SU-DHL-6 (cell line): Measurements from ENCODE around the gene STRADA.

Source experiments
- EZH2phosphoT487 ChIP-seq: fragments of 200-600 bp; sonication (generic), shearing (Covaris generic); conservative IDR thresholded peaks from 2 replicates; pipeline ENCODE4 v1.6.1; 2018; ENCODE audit warnings: mild to moderate bottlenecking, antibody characterized with exemption, low read length, moderate library complexity, mixed read lengths
- TF ChIP-seq, protein P1 (sequence below): fragments of 200-600 bp; sonication (generic); IDR thresholded peaks from one replicate; pipeline ENCODE4 v1.5.1; 2017; ENCODE audit warnings: antibody characterized with exemption, mild to moderate bottlenecking, low read length, moderate library complexity; ENCODE audit not compliant: insufficient read depth, poor library complexity, severe bottlenecking

DNA sequence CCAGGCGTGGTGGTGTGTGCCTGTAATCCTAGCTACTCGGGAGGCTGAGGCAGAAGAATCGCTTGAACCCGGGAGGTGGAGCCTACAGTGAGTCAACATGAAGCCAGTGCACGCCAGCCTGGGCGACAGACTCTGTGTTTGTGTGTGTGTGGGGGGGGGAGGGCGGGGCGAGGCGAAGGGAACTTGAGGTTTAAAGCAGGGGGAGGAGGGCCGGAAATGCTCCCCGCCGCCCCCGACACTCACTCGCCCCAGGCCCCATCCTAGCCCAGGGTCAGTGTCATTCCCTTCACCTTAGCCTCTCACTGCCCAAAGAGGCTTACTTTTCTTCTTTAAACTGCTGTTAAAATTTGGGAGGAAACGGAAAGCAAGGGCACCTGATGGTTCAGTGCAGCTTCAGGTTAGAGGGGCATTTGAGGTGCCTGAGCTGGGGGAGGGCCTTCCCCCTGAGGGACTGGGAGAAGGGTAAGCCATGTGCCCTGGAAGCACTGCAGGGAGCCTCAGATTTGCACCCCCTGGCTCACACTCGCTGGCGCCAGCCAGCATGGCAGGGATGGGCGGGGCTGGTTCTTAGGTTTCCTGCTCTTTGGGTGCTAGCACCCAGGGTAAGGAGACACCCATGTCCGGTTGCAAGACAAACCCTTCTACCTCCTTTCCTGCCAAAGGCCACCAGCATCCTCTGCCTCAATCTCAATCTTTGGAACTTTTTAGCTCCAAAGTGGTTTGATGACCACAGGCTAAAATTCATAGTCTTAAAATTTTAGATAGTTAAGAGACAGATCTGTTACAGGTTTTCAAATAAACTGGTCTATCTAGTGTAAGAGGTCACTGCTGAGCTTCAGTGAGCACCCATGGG lies 39.5 kb downstream of the STRADA start:
- TF ChIP-seq, protein P1, sequence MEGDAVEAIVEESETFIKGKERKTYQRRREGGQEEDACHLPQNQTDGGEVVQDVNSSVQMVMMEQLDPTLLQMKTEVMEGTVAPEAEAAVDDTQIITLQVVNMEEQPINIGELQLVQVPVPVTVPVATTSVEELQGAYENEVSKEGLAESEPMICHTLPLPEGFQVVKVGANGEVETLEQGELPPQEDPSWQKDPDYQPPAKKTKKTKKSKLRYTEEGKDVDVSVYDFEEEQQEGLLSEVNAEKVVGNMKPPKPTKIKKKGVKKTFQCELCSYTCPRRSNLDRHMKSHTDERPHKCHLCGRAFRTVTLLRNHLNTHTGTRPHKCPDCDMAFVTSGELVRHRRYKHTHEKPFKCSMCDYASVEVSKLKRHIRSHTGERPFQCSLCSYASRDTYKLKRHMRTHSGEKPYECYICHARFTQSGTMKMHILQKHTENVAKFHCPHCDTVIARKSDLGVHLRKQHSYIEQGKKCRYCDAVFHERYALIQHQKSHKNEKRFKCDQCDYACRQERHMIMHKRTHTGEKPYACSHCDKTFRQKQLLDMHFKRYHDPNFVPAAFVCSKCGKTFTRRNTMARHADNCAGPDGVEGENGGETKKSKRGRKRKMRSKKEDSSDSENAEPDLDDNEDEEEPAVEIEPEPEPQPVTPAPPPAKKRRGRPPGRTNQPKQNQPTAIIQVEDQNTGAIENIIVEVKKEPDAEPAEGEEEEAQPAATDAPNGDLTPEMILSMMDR: no peak
- no peak for TF ChIP-seq EZH2phosphoT487
